HG02885 (cell line): ENCODE results near the gene RLN3.

ENCODE experiments used
- ATAC-seq: cut with Tn5 transposase; IDR thresholded peaks from one replicate; pipeline ENCODE4 v1.9.1; 2021; ENCODE audit warnings: mild to moderate bottlenecking; ENCODE audit not compliant: unreplicated experiment, poor library complexity

RLN3 gene

GRCh38 chr19:14073261-14073924, 45.4 kb downstream of the RLN3 start:
- ATAC-seq = peak; percentile 63

- ATAC-seq = no peak
Observed at GRCh38 chr19:14073925-14074838, 46.2 kb downstream of the RLN3 start.

DNA sequence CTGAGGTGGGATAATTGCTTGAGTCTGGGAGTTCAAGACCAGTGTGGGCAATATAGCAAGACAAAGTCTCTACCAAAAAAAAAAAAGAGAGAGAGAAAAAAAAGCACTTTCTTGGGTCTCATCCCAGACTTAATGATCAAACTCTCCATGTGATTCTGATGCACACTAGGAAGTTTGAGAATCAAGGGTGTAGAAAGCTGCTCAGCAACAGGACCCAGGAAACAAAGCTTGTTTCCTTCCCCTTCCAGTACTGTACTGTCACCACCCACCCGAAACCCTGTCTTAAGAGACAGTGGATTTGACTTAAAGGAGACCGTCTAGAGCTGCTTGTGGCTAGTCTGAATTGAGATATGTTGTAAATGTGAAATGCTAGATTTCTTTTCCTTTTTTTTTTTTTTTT, 50.5 kb downstream of the RLN3 start:
- no peak for ATAC-seq
